GM23338 (cell line): Measurements from ENCODE around the gene FAM209B. TPM values are rescaled to one million over a fixed set of nuclear protein-coding genes. Genes with fewer than 3 reads are reported as not detected.

Source experiments
- ATAC-seq: fragments of 200-7000 bp; cut with Tn5 transposase; 3 replicates; pipeline ENCODE4 v1.9.1; 2020
- DNase-seq: peaks from one replicate; pipeline ENCODE4 v3.0.0-alpha.2; 2015; ENCODE audit warnings: low spot score
- H2AFZ ChIP-seq: fragments of 200-600 bp; sonication (generic); 2 replicates; pipeline ENCODE4 v1.8.0; 2016; ENCODE audit warnings: antibody characterized with exemption, mild to moderate bottlenecking, moderate library complexity
- H3F3A ChIP-seq: fragments of 200-600 bp; sonication (generic); replicated peaks from 2 replicates; pipeline ENCODE4 v1.8.0; 2017; ENCODE audit warnings: antibody characterized with exemption, mixed run types, low read depth
- H3K27ac ChIP-seq: fragments of 200-600 bp; sonication (generic); 2 replicates; pipeline ENCODE4 v1.6.1; 2016; ENCODE audit warnings: low read depth
- H3K27me3 ChIP-seq: fragments of 200-600 bp; sonication (generic); 2 replicates; pipeline ENCODE4 v1.8.0; 2016; ENCODE audit warnings: mild to moderate bottlenecking, mixed run types, moderate library complexity; ENCODE audit not compliant: insufficient read depth
- H3K36me3 ChIP-seq: fragments of 200-600 bp; sonication (generic); 2 replicates; pipeline ENCODE4 v1.8.0; 2016; ENCODE audit warnings: mild to moderate bottlenecking; ENCODE audit not compliant: insufficient read depth
- H3K4me1 ChIP-seq: fragments of 200-600 bp; sonication (generic); 2 replicates; pipeline ENCODE4 v1.8.0; 2016; ENCODE audit warnings: mild to moderate bottlenecking, moderate library complexity; ENCODE audit not compliant: insufficient read depth
- H3K4me2 ChIP-seq: fragments of 200-600 bp; sonication (generic); 2 replicates; pipeline ENCODE4 v1.7.1; 2017; ENCODE audit warnings: mixed run types
- H3K4me3 ChIP-seq: fragments of 200-600 bp; sonication (generic); 2 replicates; pipeline ENCODE4 v1.6.1; 2016; ENCODE audit warnings: mixed run types
- H3K79me2 ChIP-seq: fragments of 200-600 bp; sonication (generic); replicated peaks from 2 replicates; pipeline ENCODE4 v1.8.0; 2017; ENCODE audit warnings: mild to moderate bottlenecking; ENCODE audit not compliant: insufficient read depth
- H3K9me2 ChIP-seq: fragments of 200-600 bp; sonication (generic); 2 replicates; pipeline ENCODE4 v1.8.0; 2017; ENCODE audit not compliant: insufficient read depth
- H4K20me1 ChIP-seq: fragments of 200-600 bp; sonication (generic); replicated peaks from 2 replicates; pipeline ENCODE4 v1.8.0; 2017; ENCODE audit warnings: mild to moderate bottlenecking; ENCODE audit not compliant: insufficient read depth
- H3K27ac Mint-ChIP-seq: 2 replicates; pipeline ENCODE4 v1.8.0; 2020; ENCODE audit warnings: inconsistent platforms, mild to moderate bottlenecking, moderate library complexity, mixed read lengths
- H3K27me3 Mint-ChIP-seq: 3 replicates; pipeline ENCODE4 v1.8.0; 2022; ENCODE audit warnings: low read depth, mild to moderate bottlenecking, moderate library complexity, mixed read lengths, inconsistent platforms; ENCODE audit not compliant: insufficient read depth, poor library complexity
- H3K36me3 Mint-ChIP-seq: 3 replicates; pipeline ENCODE4 v1.8.0; 2021; ENCODE audit warnings: low read depth, mild to moderate bottlenecking, inconsistent platforms, moderate library complexity, mixed read lengths
- H3K4me1 Mint-ChIP-seq: 3 replicates; pipeline ENCODE4 v1.8.0; 2020; ENCODE audit warnings: mild to moderate bottlenecking, inconsistent platforms, mixed read lengths
- H3K4me3 Mint-ChIP-seq: 3 replicates; pipeline ENCODE4 v1.8.0; 2021; ENCODE audit warnings: moderate library complexity, mild to moderate bottlenecking, inconsistent platforms, mixed read lengths
- H3K9me3 Mint-ChIP-seq: 3 replicates; pipeline ENCODE4 v1.8.0; 2020; ENCODE audit warnings: moderate library complexity, mild to moderate bottlenecking, inconsistent platforms, mixed read lengths
- CTCF ChIP-seq, 2 experiments: fragments of 200-600 bp in 1 of 2; sonication (generic) in 1 of 2; conservative IDR thresholded peaks; 2 replicates each; pipeline versions ENCODE4 v1.5.1 to v1.6.1; 2016 to 2017; ENCODE audit warnings: antibody characterized with exemption in 2 of 2, low read depth in 2 of 2, mild to moderate bottlenecking in 2 of 2, moderate library complexity in 1 of 2
- ETS1 ChIP-seq: IDR thresholded peaks from 2 replicates; pipeline ENCODE4 v1.6.1; 2016; ENCODE audit warnings: antibody characterized with exemption
- EZH2phosphoT487 ChIP-seq: fragments of 200-600 bp; sonication (generic); IDR thresholded peaks from one replicate; pipeline ENCODE4 v1.8.1; 2018; ENCODE audit warnings: antibody characterized with exemption; ENCODE audit not compliant: unreplicated experiment
- NANOG ChIP-seq: IDR thresholded peaks from 2 replicates; pipeline ENCODE4 v1.6.1; 2016; ENCODE audit warnings: antibody characterized with exemption, borderline replicate concordance
- POLR2AphosphoS5 ChIP-seq: IDR thresholded peaks from 2 replicates; pipeline ENCODE4 v1.6.1; 2016; ENCODE audit warnings: antibody characterized with exemption, low read depth
- STAT1 ChIP-seq: IDR thresholded peaks from one replicate; pipeline ENCODE4 v1.6.1; 2016; ENCODE audit warnings: antibody characterized with exemption; ENCODE audit not compliant: unreplicated experiment
- ZNF114 ChIP-seq: fragments of 250-450 bp; sonication (Bioruptor Pico); IDR thresholded peaks from 2 replicates; pipeline ENCODE4 v1.5.0; 2020; ENCODE audit warnings: mild to moderate bottlenecking, moderate library complexity
- ZNF331 ChIP-seq: fragments of 250-450 bp; sonication (Bioruptor Pico); IDR thresholded peaks from 2 replicates; pipeline ENCODE4 v1.5.0; 2020; ENCODE audit warnings: low read depth, mild to moderate bottlenecking, moderate library complexity
- ZNF462 ChIP-seq: fragments of 250-450 bp; sonication (Bioruptor Pico); IDR thresholded peaks from 2 replicates; pipeline ENCODE4 v1.5.0; 2020; ENCODE audit warnings: mild to moderate bottlenecking, moderate library complexity
- polyA plus RNA-seq: library from polyadenylated mRNA; unstranded; fragments of >200 nt; fragmentation: Nextera tagmentation; extraction: Ambion mirVana; gene quantifications from 2 replicates; pipeline ENCODE4 v1.2.1, GENCODE V29; 2016
- total RNA-seq: library from RNA; depleted of rRNA; stranded (reverse); fragments of >200 nt; shearing (Covaris generic); gene quantifications from 2 replicates; pipeline ENCODE4 v1.2.3, GENCODE V29; 2014

Gene FAM209B
- total and polyA plus RNA-seq, 2 experiments from 2014 or later = 1.1 TPM; not detected in 1

GRCh38 chr20:56537997-56538396 lies 5.0 kb downstream of the FAM209B start:
- no peaks in the 10 kb centered on the region for H4K20me1 ChIP-seq
- H3K27me3 ChIP-seq = no peaks in the 10 kb centered on the region
- H3K36me3 ChIP-seq = no peaks in the 10 kb centered on the region
- no peaks in the 10 kb centered on the region for H3K79me2 ChIP-seq
- no peak overlapping the region for H2AFZ ChIP-seq
- H3K9me2 ChIP-seq = no peaks in the 10 kb centered on the region
- no peak for DNase-seq
- no peak for TF ChIP-seq ETS1
- Mint-ChIP-seq H3K4me3 (no peak overlapping the region), H3K27ac (no peak overlapping the region), H3K27me3 (no peaks in the 10 kb centered on the region), H3K4me1 (no peaks in the 10 kb centered on the region), H3K9me3 (no peaks in the 10 kb centered on the region), H3K36me3 (no peaks in the 10 kb centered on the region)
- no peak overlapping the region for H3K27ac ChIP-seq
- H3K4me3 ChIP-seq = no peak overlapping the region
- H3F3A ChIP-seq = no peaks in the 10 kb centered on the region
- no peaks in the 10 kb centered on the region for H3K4me1 ChIP-seq
- ATAC-seq = no peak
- H3K4me2 ChIP-seq = no peak overlapping the region

GRCh38 chr20:56540415-56540814 lies 7.4 kb downstream of the FAM209B start:
- no peaks in the 10 kb centered on the region for H3K27me3 ChIP-seq
- H3K79me2 ChIP-seq = no peaks in the 10 kb centered on the region
- H3F3A ChIP-seq = no peaks in the 10 kb centered on the region
- ATAC-seq (no peak), DNase-seq (no peak)
- no peaks in the 10 kb centered on the region for H4K20me1 ChIP-seq
- H3K9me2 ChIP-seq = no peaks in the 10 kb centered on the region
- no peaks in the 10 kb centered on the region for H3K4me1 ChIP-seq
- Mint-ChIP-seq H3K4me3 (no peak overlapping the region), H3K9me3 (no peaks in the 10 kb centered on the region), H3K36me3 (no peaks in the 10 kb centered on the region), H3K27me3 (no peaks in the 10 kb centered on the region), H3K27ac (no peak overlapping the region), H3K4me1 (no peaks in the 10 kb centered on the region)
- no peak overlapping the region for H2AFZ ChIP-seq
- H3K4me3 ChIP-seq = no peak overlapping the region
- H3K27ac ChIP-seq = no peak overlapping the region
- no peaks in the 10 kb centered on the region for H3K36me3 ChIP-seq
- no peak overlapping the region for H3K4me2 ChIP-seq
- TF ChIP-seq POLR2AphosphoS5 (no peak), STAT1 (no peak), ZNF462 (no peak), CTCF (conservative IDR thresholded peaks at IDR 0.05; ENCODE audit: low read depth in 2 of 2) (no peak), ZNF114 (CRISPR knock-in tag) (no peak), ZNF331 (no peak), EZH2phosphoT487 (no peak), ETS1 (no peak), NANOG (no peak)
